NB4 (cell line): ENCODE measurements around the gene KDM5B.

ENCODE experiments used
- CTCF ChIP-seq: IDR thresholded peaks from one replicate; pipeline ENCODE4 v1.5.1; 2012; ENCODE audit warnings: low read depth, low read length
- POLR2A ChIP-seq: IDR thresholded peaks from 2 replicates; pipeline ENCODE4 v1.6.1; 2011; ENCODE audit warnings: mild to moderate bottlenecking; ENCODE audit not compliant: insufficient read length; ENCODE audit errors: extremely low read depth

- TF ChIP-seq CTCF (no peak), POLR2A (no peak)
Measured at GRCh38 chr1:202765721-202766120, 42.5 kb downstream of the KDM5B start.
